ENCODE results near the gene GLYATL2. TPM values are rescaled to one million over a fixed set of nuclear protein-coding genes. Genes with fewer than 3 reads are reported as not detected.

Gene GLYATL2
- total and polyA plus RNA-seq, 2 experiments from 2014 or later, result not detected

DNA sequence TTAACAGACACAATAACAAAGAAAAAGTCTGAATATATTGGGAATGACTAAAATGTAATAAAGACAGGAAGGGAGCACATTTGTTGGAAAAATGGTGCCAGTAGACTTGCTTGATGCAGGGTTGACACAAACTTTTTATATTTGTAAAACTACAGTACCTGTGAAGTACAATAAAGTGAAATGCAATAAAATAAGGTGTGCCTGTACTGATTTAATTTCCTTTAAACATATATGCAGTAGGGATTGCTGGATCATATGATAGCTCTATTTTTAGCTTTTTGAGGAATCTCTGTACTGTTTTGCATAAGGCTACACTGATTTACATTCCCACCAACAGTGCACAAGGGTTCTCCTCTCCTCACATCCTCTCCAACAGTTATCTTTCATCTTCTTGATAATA, 12.3 kb upstream of the GLYATL2 start:
- Histone ChIP-seq H3K36me3 (no peaks in the 10 kb centered on the region), H3K27me3 (no peaks in the 10 kb centered on the region), H3K27ac (no peak overlapping the region), H3K4me1 (ENCODE audit: low read depth) (no peaks in the 10 kb centered on the region), H3K9me3 (ENCODE audit: low read depth) (no peaks in the 10 kb centered on the region), H3K4me3 (no peak overlapping the region)
- DNase-seq (ENCODE audit: low read depth in 1 of 2, low spot score in 1 of 2), result no peak
- TF ChIP-seq, protein P1, sequence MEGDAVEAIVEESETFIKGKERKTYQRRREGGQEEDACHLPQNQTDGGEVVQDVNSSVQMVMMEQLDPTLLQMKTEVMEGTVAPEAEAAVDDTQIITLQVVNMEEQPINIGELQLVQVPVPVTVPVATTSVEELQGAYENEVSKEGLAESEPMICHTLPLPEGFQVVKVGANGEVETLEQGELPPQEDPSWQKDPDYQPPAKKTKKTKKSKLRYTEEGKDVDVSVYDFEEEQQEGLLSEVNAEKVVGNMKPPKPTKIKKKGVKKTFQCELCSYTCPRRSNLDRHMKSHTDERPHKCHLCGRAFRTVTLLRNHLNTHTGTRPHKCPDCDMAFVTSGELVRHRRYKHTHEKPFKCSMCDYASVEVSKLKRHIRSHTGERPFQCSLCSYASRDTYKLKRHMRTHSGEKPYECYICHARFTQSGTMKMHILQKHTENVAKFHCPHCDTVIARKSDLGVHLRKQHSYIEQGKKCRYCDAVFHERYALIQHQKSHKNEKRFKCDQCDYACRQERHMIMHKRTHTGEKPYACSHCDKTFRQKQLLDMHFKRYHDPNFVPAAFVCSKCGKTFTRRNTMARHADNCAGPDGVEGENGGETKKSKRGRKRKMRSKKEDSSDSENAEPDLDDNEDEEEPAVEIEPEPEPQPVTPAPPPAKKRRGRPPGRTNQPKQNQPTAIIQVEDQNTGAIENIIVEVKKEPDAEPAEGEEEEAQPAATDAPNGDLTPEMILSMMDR (IDR thresholded peaks at IDR 0.05; ENCODE audit: low read depth, low read length), result no peak

DNA sequence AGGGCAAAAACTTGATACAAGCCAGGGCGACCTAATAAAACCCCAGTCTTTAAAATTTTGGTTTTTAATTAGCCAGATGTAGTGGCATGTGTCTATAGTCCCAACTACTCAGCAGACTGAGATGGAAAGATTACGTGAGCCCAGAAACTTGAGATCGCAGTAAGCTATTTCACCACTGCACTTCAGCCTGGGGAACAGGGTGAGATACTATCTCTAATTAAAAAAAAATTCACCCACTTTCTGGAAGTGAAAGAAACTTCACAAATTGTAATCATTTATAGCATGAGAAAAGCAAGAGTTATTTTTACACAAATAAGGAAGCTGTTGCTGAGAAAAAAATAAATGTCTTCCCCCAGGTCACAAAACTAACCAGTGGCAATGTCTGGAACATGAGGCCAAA, 882 bp upstream of the GLYATL2 start:
- Histone ChIP-seq H3K4me1 (ENCODE audit: low read depth) (no peaks in the 10 kb centered on the region), H3K27me3 (no peaks in the 10 kb centered on the region), H3K27ac (no peak overlapping the region), H3K4me3 (no peak overlapping the region), H3K36me3 (no peaks in the 10 kb centered on the region), H3K9me3 (ENCODE audit: low read depth) (no peaks in the 10 kb centered on the region)
- no peak for DNase-seq (ENCODE audit: low read depth in 1 of 2, low spot score in 1 of 2)
- TF ChIP-seq, protein P1 (IDR thresholded peaks at IDR 0.05; ENCODE audit: low read depth, low read length), result no peak

DNA sequence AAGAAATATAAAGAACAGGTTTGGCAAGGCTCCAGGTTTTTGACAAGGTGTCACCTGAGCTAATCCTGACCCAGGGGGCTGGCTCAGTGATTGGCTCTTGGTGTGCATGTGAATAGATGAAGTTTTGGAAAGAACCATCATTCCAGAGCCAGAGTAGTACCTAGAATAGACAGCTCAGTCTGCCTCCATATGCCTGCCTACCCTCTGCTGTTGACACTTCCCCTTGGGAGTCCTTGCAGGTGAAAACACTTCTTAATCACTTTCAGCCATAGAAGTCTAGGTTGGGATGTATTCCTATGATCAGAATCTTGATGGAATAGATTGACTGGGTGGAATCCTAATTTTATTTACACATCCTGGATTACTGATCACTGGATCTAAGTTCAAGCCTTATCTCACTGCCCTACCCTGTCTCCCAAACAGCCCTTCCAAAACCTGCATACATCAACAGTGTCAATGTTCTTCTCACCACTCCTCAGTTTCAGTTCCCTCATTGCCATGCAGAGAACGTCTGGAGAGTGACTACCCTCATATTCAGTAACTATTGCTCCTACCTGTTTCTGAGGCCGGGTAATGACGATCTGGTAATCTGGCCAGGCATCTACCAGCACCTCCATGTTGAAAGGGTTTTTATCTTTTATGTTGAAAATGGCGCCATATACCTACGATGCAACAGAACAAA, 6.7 kb downstream of the GLYATL2 start:
- TF ChIP-seq, protein P1 (IDR thresholded peaks at IDR 0.05; ENCODE audit: low read depth, low read length), result no peak
- no peaks in the 10 kb centered on the region for H3K36me3 ChIP-seq
- no peak for DNase-seq (ENCODE audit: low read depth in 1 of 2, low spot score in 1 of 2)
- no peaks in the 10 kb centered on the region for H3K4me1 ChIP-seq (ENCODE audit: low read depth)
- no peak overlapping the region for H3K27ac ChIP-seq
- H3K27me3 ChIP-seq, result no peaks in the 10 kb centered on the region
- H3K9me3 ChIP-seq (ENCODE audit: low read depth), result peaks cover 4% of the 10 kb centered on the region
- H3K4me3 ChIP-seq, result no peak overlapping the region

DNA sequence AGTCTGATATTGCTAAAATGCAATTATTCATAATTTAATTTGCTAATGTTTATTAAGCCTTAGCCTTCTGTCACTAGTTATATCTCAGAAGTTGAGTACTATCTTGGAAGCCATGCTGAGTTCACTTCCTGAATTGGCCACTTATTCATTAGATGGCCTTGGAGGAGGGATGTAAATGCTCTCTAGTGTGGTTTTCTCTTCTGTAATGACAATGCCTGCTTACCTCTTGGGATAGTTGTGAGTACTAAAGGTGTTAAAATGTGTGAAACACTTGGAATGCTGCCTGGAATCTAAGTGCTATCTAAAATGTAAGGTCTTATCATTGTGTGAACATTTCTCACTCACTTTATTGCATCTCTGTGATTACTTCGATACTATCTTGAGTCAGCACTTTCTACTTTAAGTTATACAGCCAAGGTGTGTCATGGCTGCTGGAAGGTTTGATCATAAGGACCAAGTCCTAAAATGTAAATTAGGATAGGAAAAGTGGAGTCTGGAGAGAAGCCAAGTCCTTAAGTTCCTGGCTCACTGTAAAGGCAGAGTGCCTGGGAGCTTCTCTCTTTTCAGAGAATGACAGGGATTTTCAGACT, 12.4 kb downstream of the GLYATL2 start:
- DNase-seq (ENCODE audit: low read depth in 1 of 2, low spot score in 1 of 2), result no peak
- TF ChIP-seq, protein P1 (IDR thresholded peaks at IDR 0.05; ENCODE audit: low read depth, low read length), result no peak
- no peaks in the 10 kb centered on the region for H3K27me3 ChIP-seq
- H3K4me1 ChIP-seq (ENCODE audit: low read depth), result no peaks in the 10 kb centered on the region
- no peaks in the 10 kb centered on the region for H3K36me3 ChIP-seq
- H3K27ac ChIP-seq, result no peak overlapping the region
- peaks cover 4% of the 10 kb centered on the region for H3K9me3 ChIP-seq (ENCODE audit: low read depth)
- H3K4me3 ChIP-seq, result no peak overlapping the region

DNA sequence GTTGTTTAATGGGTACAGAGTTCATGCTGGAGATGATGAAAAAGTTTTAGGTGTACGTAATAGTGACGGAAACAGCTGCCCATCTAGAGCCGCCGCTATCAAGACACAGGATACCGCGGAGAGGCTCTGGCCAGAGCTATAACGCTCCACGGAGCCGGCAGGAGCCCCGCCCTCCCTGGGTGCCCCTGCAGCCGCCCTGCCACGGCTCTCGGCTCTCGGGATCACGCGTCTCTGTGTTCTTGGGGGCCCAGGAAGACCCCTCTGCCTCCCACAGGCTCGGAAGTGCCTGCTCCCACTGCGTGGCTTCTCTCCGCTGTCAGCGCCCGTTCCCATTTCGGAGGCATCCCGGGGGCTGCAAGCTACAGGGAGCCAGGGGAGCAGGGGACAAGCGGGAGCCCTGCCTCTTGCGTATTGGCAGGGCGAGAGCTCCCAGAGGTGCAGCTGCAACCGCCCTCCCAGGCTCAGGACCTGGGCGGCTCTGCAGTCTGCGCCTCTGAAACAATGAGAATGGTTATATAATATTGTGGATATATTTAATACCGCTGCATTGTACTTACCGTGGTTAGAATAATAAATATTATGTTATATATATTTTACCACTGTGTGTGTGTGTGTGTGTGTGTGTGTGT, 13.7 kb downstream of the GLYATL2 start:
- peak in 1 of 2 donors; percentile 2 for DNase-seq (ENCODE audit: low read depth in 1 of 2, low spot score in 1 of 2)
- Histone ChIP-seq H3K27ac (no peak overlapping the region), H3K4me3 (no peak overlapping the region), H3K9me3 (ENCODE audit: low read depth) (no peaks in the 10 kb centered on the region), H3K4me1 (ENCODE audit: low read depth) (no peaks in the 10 kb centered on the region), H3K27me3 (no peaks in the 10 kb centered on the region), H3K36me3 (no peaks in the 10 kb centered on the region)
- TF ChIP-seq, protein P1 (IDR thresholded peaks at IDR 0.05; ENCODE audit: low read depth, low read length), result no peak

All from cardiac muscle cell (in vitro differentiated cells and primary cell).